ENCODE results near the gene HIP1R.

The HIP1R gene

DNA sequence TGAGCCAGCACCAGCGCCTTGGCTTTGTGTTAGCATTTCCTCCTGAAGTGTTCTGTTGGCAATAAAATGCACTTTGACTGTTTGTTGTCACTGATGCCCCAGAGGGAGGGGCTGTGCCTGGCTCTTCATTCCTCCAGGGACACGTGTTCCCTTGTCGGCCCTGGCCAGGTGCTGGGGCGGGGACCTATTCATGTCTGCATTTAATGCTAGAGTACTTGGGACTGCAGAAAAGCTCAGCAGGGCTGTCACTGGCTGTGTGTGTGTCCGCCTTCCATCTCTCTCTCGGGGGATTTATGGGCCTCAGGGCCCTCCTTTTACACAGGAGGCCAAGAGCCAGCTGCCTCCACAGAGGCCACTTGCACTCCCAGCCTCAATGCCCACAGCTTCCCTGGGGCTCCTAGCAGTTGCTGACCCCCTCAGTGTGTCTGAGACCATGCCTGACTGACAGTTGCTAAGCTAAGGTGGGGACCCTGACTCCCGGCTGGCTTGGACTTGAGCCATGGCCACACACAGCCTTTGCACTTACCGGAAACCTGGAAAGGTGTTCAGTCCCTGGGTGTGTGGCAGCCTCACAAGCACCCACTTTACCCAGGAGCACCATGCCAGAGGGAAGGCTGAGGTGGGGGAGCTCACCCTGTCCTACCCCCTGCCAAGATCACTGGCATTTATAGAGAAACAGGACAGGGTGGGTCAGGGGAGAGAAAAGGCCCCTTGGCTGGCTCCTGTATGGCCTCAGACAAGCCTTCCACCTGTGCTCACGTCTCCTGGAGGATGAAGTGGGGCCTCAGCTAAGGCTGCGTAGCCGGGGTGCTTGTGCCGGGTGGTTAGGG is 27.8 kb downstream of the HIP1R start:
- DNase-seq (ENCODE audit: low spot score): no peak
- TF ChIP-seq, protein P1, sequence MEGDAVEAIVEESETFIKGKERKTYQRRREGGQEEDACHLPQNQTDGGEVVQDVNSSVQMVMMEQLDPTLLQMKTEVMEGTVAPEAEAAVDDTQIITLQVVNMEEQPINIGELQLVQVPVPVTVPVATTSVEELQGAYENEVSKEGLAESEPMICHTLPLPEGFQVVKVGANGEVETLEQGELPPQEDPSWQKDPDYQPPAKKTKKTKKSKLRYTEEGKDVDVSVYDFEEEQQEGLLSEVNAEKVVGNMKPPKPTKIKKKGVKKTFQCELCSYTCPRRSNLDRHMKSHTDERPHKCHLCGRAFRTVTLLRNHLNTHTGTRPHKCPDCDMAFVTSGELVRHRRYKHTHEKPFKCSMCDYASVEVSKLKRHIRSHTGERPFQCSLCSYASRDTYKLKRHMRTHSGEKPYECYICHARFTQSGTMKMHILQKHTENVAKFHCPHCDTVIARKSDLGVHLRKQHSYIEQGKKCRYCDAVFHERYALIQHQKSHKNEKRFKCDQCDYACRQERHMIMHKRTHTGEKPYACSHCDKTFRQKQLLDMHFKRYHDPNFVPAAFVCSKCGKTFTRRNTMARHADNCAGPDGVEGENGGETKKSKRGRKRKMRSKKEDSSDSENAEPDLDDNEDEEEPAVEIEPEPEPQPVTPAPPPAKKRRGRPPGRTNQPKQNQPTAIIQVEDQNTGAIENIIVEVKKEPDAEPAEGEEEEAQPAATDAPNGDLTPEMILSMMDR (IDR thresholded peaks at IDR 0.05; ENCODE audit: extremely low read depth, insufficient read depth, missing control alignments): no peak
- in situ Hi-C loops (cut with MboI; ENCODE audit: low pct_unique_long_range_greater_than_20kb, low sequenced_read_pairs, unreplicated experiment): loop anchor here (5.0 kb wide), 1 partner anchor 89 kb away; no protein-coding TSS in a partner anchor

DNA sequence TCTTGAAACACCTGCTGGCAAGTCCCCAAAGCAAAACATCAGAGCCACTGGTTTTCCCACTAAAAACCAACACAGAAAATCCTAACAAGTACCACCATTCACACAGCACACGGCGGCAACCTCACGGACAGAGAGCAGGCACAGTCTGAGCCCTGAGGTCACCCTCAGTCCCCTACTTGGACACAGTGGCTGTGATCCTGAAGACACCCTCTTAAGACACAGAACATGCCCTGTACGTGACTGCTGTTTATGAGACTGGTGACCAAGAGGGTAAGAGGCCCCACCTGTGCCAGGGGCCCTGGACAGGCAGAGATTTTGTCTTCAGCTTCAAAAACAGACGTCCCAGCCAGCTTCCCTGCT is 29.6 kb downstream of the HIP1R start:
- in situ Hi-C loops (cut with MboI; ENCODE audit: low pct_unique_long_range_greater_than_20kb, low sequenced_read_pairs, unreplicated experiment): loop anchor here (5.0 kb wide), 1 partner anchor 87 kb away; no protein-coding TSS in a partner anchor
- DNase-seq (ENCODE audit: low spot score): no peak

DNA sequence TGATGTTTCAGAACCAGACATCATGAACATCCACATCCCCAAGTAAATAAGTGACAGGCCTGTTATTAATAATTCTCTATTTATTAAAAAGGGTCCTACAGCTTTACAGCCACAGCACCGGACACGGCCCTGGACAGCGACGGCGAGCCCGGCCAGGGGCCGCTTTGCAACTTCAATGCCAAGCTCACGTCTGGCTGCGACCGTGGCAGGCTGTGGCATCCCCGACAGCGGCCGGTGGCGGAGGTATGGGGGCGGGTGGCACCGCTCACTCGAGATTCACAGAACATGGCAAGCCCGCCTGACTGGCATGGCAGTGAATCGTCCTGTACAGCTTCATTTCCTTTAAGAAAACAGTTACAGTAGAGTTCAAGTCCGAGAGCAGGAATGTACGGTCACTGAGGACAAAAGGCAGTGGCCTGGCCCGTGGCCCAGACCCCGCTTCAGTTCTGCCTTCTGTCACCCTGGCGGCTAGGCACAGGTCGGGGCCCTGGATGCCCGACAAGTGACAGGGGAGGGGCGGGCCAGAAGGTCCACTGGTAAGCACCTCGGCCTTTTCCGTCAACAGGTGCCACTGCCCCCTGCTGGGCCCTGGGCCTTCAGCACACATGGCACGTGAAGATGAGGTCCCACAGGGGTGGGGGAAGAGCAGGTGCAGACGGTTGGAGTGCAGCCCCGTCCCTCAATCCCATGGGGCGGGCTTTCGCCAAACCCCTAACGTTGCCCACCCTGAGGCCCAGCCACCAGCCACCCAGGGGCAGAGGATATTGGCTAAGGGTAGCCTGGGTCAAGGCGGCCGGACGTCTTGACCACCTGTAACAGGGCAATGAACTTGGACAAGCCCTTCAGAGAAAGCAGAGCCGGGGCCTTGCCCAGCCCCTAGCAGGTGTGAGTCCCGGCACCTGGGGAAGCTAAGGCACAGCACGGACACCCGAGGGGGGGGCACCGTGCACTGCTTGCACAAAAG is 30.3 kb downstream of the HIP1R start:
- no peak for DNase-seq (ENCODE audit: low spot score)
- TF ChIP-seq, protein P1 (IDR thresholded peaks at IDR 0.05; ENCODE audit: extremely low read depth, insufficient read depth, missing control alignments): peak; percentile 47
- in situ Hi-C loops (cut with MboI; ENCODE audit: low pct_unique_long_range_greater_than_20kb, low sequenced_read_pairs, unreplicated experiment): no loop called here

More for the DNA sequence above, 29.6 kb downstream of the HIP1R start:
- TF ChIP-seq, protein P1 (IDR thresholded peaks at IDR 0.05; ENCODE audit: extremely low read depth, insufficient read depth, missing control alignments): no peak

DNA sequence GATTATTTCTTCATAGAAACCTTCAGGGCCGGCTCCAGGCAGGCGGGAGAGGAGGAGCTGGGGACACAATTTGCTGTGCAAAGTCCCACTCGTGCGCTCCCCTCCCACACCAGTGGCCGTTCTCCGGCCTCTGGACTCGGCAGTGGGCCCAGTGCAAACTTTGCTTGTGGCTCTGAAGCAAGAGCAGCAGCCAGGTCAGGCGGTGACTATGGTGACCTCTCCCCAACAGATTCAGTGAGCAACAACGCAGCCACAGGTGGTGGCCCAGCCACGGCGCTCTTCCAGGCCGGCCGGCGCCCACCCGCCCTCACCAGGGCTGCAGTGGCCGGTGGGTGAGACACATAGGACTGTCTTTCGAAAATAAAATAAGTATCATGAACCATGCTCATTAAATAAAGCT is 31.1 kb downstream of the HIP1R start:
- TF ChIP-seq, protein P1 (IDR thresholded peaks at IDR 0.05; ENCODE audit: extremely low read depth, insufficient read depth, missing control alignments): no peak
- DNase-seq (ENCODE audit: low spot score): no peak
- in situ Hi-C loops (cut with MboI; ENCODE audit: low pct_unique_long_range_greater_than_20kb, low sequenced_read_pairs, unreplicated experiment): no loop called here

DNA sequence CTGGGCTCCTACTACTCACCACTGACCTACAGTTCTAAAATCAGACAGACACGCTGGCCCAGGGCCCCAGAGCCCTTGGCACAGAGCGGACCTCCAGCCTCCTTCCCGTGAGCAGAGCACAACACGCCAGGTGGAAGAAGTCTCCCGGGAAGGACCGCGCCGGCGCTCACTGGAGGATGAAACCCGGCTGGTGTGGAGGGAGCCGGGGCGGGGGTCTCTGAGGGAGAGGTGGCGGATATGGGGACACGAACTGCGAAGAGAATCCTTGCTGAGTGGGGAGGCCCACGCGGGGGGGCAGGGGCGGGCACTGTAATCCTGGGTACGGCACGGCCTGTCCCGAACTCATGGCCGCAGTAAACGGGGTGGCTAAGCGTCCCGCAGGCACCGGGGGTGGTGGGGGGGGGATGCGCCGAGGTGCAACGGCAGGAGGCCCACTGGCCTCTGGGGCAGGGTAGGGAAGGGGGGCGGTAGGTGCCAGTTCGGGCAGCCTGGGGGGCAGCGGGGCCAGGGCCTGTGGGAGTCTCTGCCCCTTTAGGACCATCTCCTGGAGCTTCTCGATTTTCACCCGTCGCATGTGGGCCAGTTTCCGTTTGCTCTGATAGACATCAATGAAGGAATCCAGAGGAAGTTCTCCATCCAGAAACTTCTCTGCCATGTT is 31.8 kb downstream of the HIP1R start:
- in situ Hi-C loops (cut with MboI; ENCODE audit: low pct_unique_long_range_greater_than_20kb, low sequenced_read_pairs, unreplicated experiment): no loop called here
- DNase-seq (ENCODE audit: low spot score): no peak
- TF ChIP-seq, protein P1 (IDR thresholded peaks at IDR 0.05; ENCODE audit: extremely low read depth, insufficient read depth, missing control alignments): no peak

All from GM13977 (cell line).